IMR-90 (cell line): ENCODE results near the gene CTNND2. TPM values are rescaled to one million over a fixed set of nuclear protein-coding genes. Genes with fewer than 3 reads are reported as not detected.

Source experiments
- ATAC-seq: fragments of 200-7000 bp; cut with Tn5 transposase; 2 replicates; pipeline ENCODE4 v1.9.1; 2020; ENCODE audit warnings: low read depth, mild to moderate bottlenecking, moderate library complexity
- BruUV-seq: library from RNA; stranded (reverse); fragments of 400-500 nt; replicated peaks from 2 replicates; lab custom pipeline; 2021; lab: Mats Ljungman, UMichigan
- CTCF ChIA-PET: fragments of 300-600 bp; formaldehyde crosslinking; extraction: SDS; loops from one replicate; lab custom pipeline; 2021; ENCODE audit warnings: antibody characterized with exemption; lab: Yijun Ruan, JAX
- POLR2A ChIA-PET: fragments of 300-600 bp; sonication (Branson Sonifier 250); formaldehyde crosslinking; loops from one replicate; lab custom pipeline; 2022; ENCODE audit warnings: antibody characterized with exemption; ENCODE audit not compliant: unreplicated experiment; lab: Charles Lee
- DNase-seq: peaks from one replicate; pipeline ENCODE4 v3.0.0; 2013
- H2AFZ ChIP-seq: replicated peaks from 2 replicates; pipeline ENCODE3; 2013; ENCODE audit warnings: low read length, mild to moderate bottlenecking; ENCODE audit not compliant: poor library complexity
- H2AK5ac ChIP-seq: 2 replicates; pipeline ENCODE4 v1.6.1; 2013; ENCODE audit warnings: low read depth, low read length, inconsistent platforms
- H2AK9ac ChIP-seq: replicated peaks from 2 replicates; pipeline ENCODE3; 2013; ENCODE audit warnings: mild to moderate bottlenecking, low read depth, low read length, moderate library complexity; ENCODE audit not compliant: poor library complexity
- H2BK120ac ChIP-seq: 2 replicates; pipeline ENCODE4 v1.6.1; 2013; ENCODE audit warnings: low read depth, low read length, inconsistent platforms
- H2BK15ac ChIP-seq: 3 replicates; pipeline ENCODE4 v1.6.1; 2013; ENCODE audit warnings: low read depth, low read length, inconsistent platforms
- H2BK20ac ChIP-seq: 2 replicates; pipeline ENCODE4 v1.6.1; 2013; ENCODE audit warnings: low read depth, mild to moderate bottlenecking, inconsistent platforms, low read length, moderate library complexity
- H2BK5ac ChIP-seq: 2 replicates; pipeline ENCODE4 v1.6.1; 2013; ENCODE audit warnings: mild to moderate bottlenecking, low read depth, low read length, inconsistent platforms; ENCODE audit not compliant: poor library complexity, severe bottlenecking
- H3K14ac ChIP-seq: replicated peaks from 2 replicates; pipeline ENCODE4 v1.6.1; 2013; ENCODE audit warnings: low read depth, low read length, inconsistent platforms
- H3K18ac ChIP-seq: 2 replicates; pipeline ENCODE4 v1.6.1; 2013; ENCODE audit warnings: low read depth, low read length, control low read depth
- H3K23ac ChIP-seq: 2 replicates; pipeline ENCODE4 v1.6.1; 2013; ENCODE audit warnings: low read depth, low read length, inconsistent platforms
- H3K27ac ChIP-seq: 2 replicates; pipeline ENCODE4 v1.5.1; 2013; ENCODE audit warnings: mild to moderate bottlenecking, control low read depth, low read length; ENCODE audit not compliant: insufficient read depth
- H3K27me3 ChIP-seq: 2 replicates; pipeline ENCODE4 v1.6.1; 2013; ENCODE audit warnings: low read length; ENCODE audit not compliant: control insufficient read depth, insufficient read depth
- H3K36me3 ChIP-seq: 2 replicates; pipeline ENCODE4 v1.6.1; 2013; ENCODE audit warnings: low read length, mixed read lengths; ENCODE audit not compliant: control insufficient read depth, insufficient read depth
- H3K4ac ChIP-seq: 2 replicates; pipeline ENCODE4 v1.6.1; 2013; ENCODE audit warnings: low read depth, low read length, inconsistent platforms
- H3K4me1 ChIP-seq: 2 replicates; pipeline ENCODE4 v1.6.1; 2013; ENCODE audit warnings: low read length, mixed read lengths; ENCODE audit not compliant: control insufficient read depth, insufficient read depth
- H3K4me2 ChIP-seq: 2 replicates; pipeline ENCODE4 v1.6.1; 2013; ENCODE audit warnings: low read depth, mild to moderate bottlenecking, control low read depth, low read length, moderate library complexity
- H3K4me3 ChIP-seq: 2 replicates; pipeline ENCODE4 v1.5.1; 2013; ENCODE audit warnings: low read depth, mild to moderate bottlenecking, control low read depth, low read length, moderate library complexity; ENCODE audit not compliant: insufficient read depth
- H3K56ac ChIP-seq: 2 replicates; pipeline ENCODE4 v1.6.1; 2013; ENCODE audit warnings: low read length, inconsistent platforms; ENCODE audit not compliant: insufficient read depth; ENCODE audit errors: extremely low read depth
- H3K79me1 ChIP-seq, 2 experiments: 2 replicates each; pipeline ENCODE4 v1.6.1; 2013; ENCODE audit warnings: low read length in 2 of 2, inconsistent platforms in 1 of 2, low read depth in 1 of 2
- H3K9ac ChIP-seq: 2 replicates; pipeline ENCODE4 v1.6.1; 2013; ENCODE audit warnings: low read depth, low read length, control low read depth
- H3K9me1 ChIP-seq: 2 replicates; pipeline ENCODE4 v1.6.1; 2013; ENCODE audit warnings: low read length, inconsistent platforms; ENCODE audit not compliant: insufficient read depth
- H3K9me3 ChIP-seq: 2 replicates; pipeline ENCODE4 v1.6.1; 2013; ENCODE audit warnings: low read length; ENCODE audit not compliant: control insufficient read depth, insufficient read depth
- H4K20me1 ChIP-seq: 2 replicates; pipeline ENCODE4 v1.6.1; 2013; ENCODE audit warnings: low read length, inconsistent platforms; ENCODE audit not compliant: insufficient read depth
- H4K5ac ChIP-seq: 2 replicates; pipeline ENCODE4 v1.6.1; 2013; ENCODE audit warnings: mild to moderate bottlenecking, low read depth, low read length, control low read depth
- H4K8ac ChIP-seq, 2 experiments: 2 replicates each; pipeline ENCODE4 v1.6.1; 2013; ENCODE audit warnings: low read depth in 2 of 2, low read length in 2 of 2, control low read depth in 1 of 2, inconsistent platforms in 1 of 2
- H4K91ac ChIP-seq: 2 replicates; pipeline ENCODE4 v1.6.1; 2013; ENCODE audit warnings: low read depth, low read length, inconsistent platforms; ENCODE audit not compliant: insufficient read depth
- MAZ ChIP-seq: IDR thresholded peaks from 2 replicates; pipeline ENCODE4 v1.6.1; 2012; ENCODE audit warnings: low read depth, mild to moderate bottlenecking, low read length, improper control_type of control experiment, moderate library complexity, borderline replicate concordance
- MXI1 ChIP-seq: IDR thresholded peaks from 2 replicates; pipeline ENCODE4 v1.6.1; 2012; ENCODE audit warnings: low read depth, mild to moderate bottlenecking, low read length, moderate library complexity, borderline replicate concordance
- RCOR1 ChIP-seq: IDR thresholded peaks from 2 replicates; pipeline ENCODE4 v1.6.1; 2012; ENCODE audit warnings: mild to moderate bottlenecking, low read length, improper control_type of control experiment; ENCODE audit not compliant: insufficient replicate concordance
- WGBS, 2 experiments: methylation state at CpG; one replicate each; pipeline versions ENCODE4 v1.1.5 to v1.1.7; 2013; ENCODE audit warnings: missing lambda C conversion rate in 2 of 2; ENCODE audit not compliant: insufficient read length in 1 of 2; ENCODE audit errors: extremely low coverage in 2 of 2; 5-methylcytosine and 5-hydroxymethylcytosine counted together
- dilution Hi-C: fragments of 300-500 bp; cut with HindIII; formaldehyde crosslinking; loops from one replicate; pipeline ENCODE4 v1.14.3; 2018; ENCODE audit warnings: low sequenced_read_pairs; ENCODE audit not compliant: unreplicated experiment
- in situ Hi-C: fragments of 300-500 bp; cut with MboI; formaldehyde crosslinking; loops from 3 replicates; pipeline ENCODE4 v1.14.3; 2019; ENCODE audit warnings: low sequenced_read_pairs, inconsistent platforms, mixed read lengths
- intact Hi-C: fragments of 100-400 bp; cut with micrococcal nuclease; formaldehyde crosslinking; loops from 2 replicates; pipeline ENCODE4 v1.10.0; 2022
- polyA plus RNA-seq, 3 experiments: library from polyadenylated mRNA; depleted of rRNA; stranded (reverse); fragments of >200 nt; gene quantifications; 2 replicates each; pipeline ENCODE4 v1.2.3, GENCODE V29; 2012; ENCODE audit warnings: low replicate concordance in 1 of 3
- total RNA-seq: library from RNA; depleted of rRNA; stranded (reverse); fragments of >200 nt; gene quantifications from 2 replicates; pipeline ENCODE4 v1.2.3, GENCODE V29; 2012
- TF ChIP-seq, protein P1 (sequence below): fragments of 150-350 bp; IDR thresholded peaks from 2 replicates; pipeline ENCODE4 v1.6.1; 2017; ENCODE audit warnings: mild to moderate bottlenecking, antibody characterized with exemption, low read length, low read depth

The CTNND2 gene
- total and polyA plus RNA-seq, 2 of the 4 experiments (the other 2 are of a cell fraction), result not detected

DNA sequence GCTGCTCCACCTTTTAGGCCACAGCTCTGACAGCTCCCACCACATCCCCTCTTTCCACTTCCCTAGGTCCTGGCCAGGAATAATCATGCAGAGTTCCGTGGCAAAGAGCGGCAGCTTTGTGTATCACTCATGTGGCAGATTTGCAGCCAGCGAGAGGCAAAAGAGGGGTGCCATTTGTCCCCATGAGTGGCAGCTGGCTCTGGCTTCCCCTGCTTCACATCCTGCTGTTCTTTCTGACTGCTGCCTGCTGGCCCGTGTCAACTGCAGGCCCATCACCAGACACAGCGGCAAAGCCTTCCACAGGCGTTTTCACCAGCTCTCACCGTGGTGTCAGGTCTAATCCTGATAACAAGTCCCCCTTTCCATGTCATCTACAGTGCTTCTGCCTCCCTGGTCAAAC, 712.6 kb downstream of the CTNND2 start:
- in situ Hi-C loops (no loop called here), dilution Hi-C loops (no loop called here), intact Hi-C loops (no loop called here)
- no peak overlapping the region for H4K91ac ChIP-seq
- no peaks in the 10 kb centered on the region for H3K9me3 ChIP-seq
- ChIA-PET CTCF (no interaction called here), POLR2A (no interaction called here)
- no peak for TF ChIP-seq RCOR1
- no peak for TF ChIP-seq MAZ
- TF ChIP-seq, protein P1, sequence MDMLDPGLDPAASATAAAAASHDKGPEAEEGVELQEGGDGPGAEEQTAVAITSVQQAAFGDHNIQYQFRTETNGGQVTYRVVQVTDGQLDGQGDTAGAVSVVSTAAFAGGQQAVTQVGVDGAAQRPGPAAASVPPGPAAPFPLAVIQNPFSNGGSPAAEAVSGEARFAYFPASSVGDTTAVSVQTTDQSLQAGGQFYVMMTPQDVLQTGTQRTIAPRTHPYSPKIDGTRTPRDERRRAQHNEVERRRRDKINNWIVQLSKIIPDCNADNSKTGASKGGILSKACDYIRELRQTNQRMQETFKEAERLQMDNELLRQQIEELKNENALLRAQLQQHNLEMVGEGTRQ, result no peak
- TF ChIP-seq MXI1, result no peak
- H3K9ac ChIP-seq, result no peak overlapping the region
- no peaks in the 10 kb centered on the region for H3K27me3 ChIP-seq
- H3K23ac ChIP-seq, result no peak overlapping the region
- H4K20me1 ChIP-seq, result no peaks in the 10 kb centered on the region
- no peak overlapping the region for H3K4me3 ChIP-seq
- H4K5ac ChIP-seq, result no peak overlapping the region
- ATAC-seq, result no peak
- no peak overlapping the region for H3K18ac ChIP-seq
- H2BK15ac ChIP-seq, result no peak overlapping the region
- no peak overlapping the region for H4K8ac ChIP-seq
- no peak overlapping the region for H2AK5ac ChIP-seq
- H3K4ac ChIP-seq, result no peak overlapping the region
- no peaks in the 10 kb centered on the region for H3K79me1 ChIP-seq
- no TSS peak for BruUV-seq
- no peak overlapping the region for H2BK20ac ChIP-seq
- H3K56ac ChIP-seq, result no peak overlapping the region
- H3K4me2 ChIP-seq, result no peak overlapping the region
- peak overlapping the region; percentile 47 for H2AFZ ChIP-seq
- no peak for DNase-seq
- H3K14ac ChIP-seq, result no peak overlapping the region
- H3K9me1 ChIP-seq, result no peaks in the 10 kb centered on the region
- H2AK9ac ChIP-seq, result no peak overlapping the region
- no peak overlapping the region for H3K27ac ChIP-seq
- no peak overlapping the region for H2BK5ac ChIP-seq
- H3K4me1 ChIP-seq, result no peaks in the 10 kb centered on the region
- no peak overlapping the region for H2BK120ac ChIP-seq
- H3K36me3 ChIP-seq, result no peaks in the 10 kb centered on the region
- WGBS, 2 experiments, result 46% methylated on average over 6 of the region's 7 CpGs; no CpG with 5 or more reads in 1 of the 2 experiments
